ENCODE results near the gene PNPLA7.
"Not testable (repeated sequence)": the region's sequence is repeated elsewhere in the genome, so short reads cannot be mapped to it uniquely, and the experiment has no call there.

Gene PNPLA7

GRCh38 chr9:137516144-137516917 lies 33.9 kb downstream of the PNPLA7 start:
- no peak overlapping the region for H3K4me3 ChIP-seq (ENCODE audit: low read length)
- DNase-seq (ENCODE audit: low read depth) = no peak
- no peak for TF ChIP-seq CTCF (conservative IDR thresholded peaks at IDR 0.05; ENCODE audit: low read depth, low read length)

- no peak for DNase-seq (ENCODE audit: low read depth)
- H3K4me3 ChIP-seq (ENCODE audit: low read length) = no peak overlapping the region
- TF ChIP-seq CTCF (conservative IDR thresholded peaks at IDR 0.05; ENCODE audit: low read depth, low read length) = no peak
Observed at GRCh38 chr9:137515338-137515724, 34.9 kb downstream of the PNPLA7 start.

- no peak for TF ChIP-seq CTCF (conservative IDR thresholded peaks at IDR 0.05; ENCODE audit: low read depth, low read length)
- no peak overlapping the region for H3K4me3 ChIP-seq (ENCODE audit: low read length)
- no peak for DNase-seq (ENCODE audit: low read depth)
Observed at GRCh38 chr9:137514691-137515337, 35.4 kb downstream of the PNPLA7 start.

GRCh38 chr9:137513801-137514570 lies 36.2 kb downstream of the PNPLA7 start:
- not testable (repeated sequence) for H3K4me3 ChIP-seq (ENCODE audit: low read length); DNase-seq (ENCODE audit: low read depth)

- not testable (repeated sequence) for H3K4me3 ChIP-seq (ENCODE audit: low read length); DNase-seq (ENCODE audit: low read depth)
Observed at GRCh38 chr9:137513136-137513535, 37.1 kb downstream of the PNPLA7 start.

- TF ChIP-seq CTCF (conservative IDR thresholded peaks at IDR 0.05; ENCODE audit: low read depth, low read length) = no peak
- DNase-seq (ENCODE audit: low read depth) = no peak
- no peak overlapping the region for H3K4me3 ChIP-seq (ENCODE audit: low read length)
Observed at GRCh38 chr9:137511758-137512463, 38.3 kb downstream of the PNPLA7 start.

- not testable (repeated sequence) for H3K4me3 ChIP-seq (ENCODE audit: low read length)
Observed at GRCh38 chr9:137511126-137511525, 39.1 kb downstream of the PNPLA7 start.

GRCh38 chr9:137509198-137509597 lies 41.0 kb downstream of the PNPLA7 start:
- no peak for TF ChIP-seq CTCF (conservative IDR thresholded peaks at IDR 0.05; ENCODE audit: low read depth, low read length)
- H3K4me3 ChIP-seq (ENCODE audit: low read length) = no peak overlapping the region
- no peak for DNase-seq (ENCODE audit: low read depth)

More at GRCh38 chr9:137511126-137511525, 39.1 kb downstream of the PNPLA7 start:
- not testable (repeated sequence) for DNase-seq (ENCODE audit: low read depth)
